HG03060 (cell line): ENCODE measurements around the gene OVAAL.

Source experiments
- ATAC-seq: cut with Tn5 transposase; IDR thresholded peaks from one replicate; pipeline ENCODE4 v1.9.1; 2021; ENCODE audit warnings: low read depth, moderate number of reproducible peaks; ENCODE audit not compliant: unreplicated experiment

Gene OVAAL

DNA sequence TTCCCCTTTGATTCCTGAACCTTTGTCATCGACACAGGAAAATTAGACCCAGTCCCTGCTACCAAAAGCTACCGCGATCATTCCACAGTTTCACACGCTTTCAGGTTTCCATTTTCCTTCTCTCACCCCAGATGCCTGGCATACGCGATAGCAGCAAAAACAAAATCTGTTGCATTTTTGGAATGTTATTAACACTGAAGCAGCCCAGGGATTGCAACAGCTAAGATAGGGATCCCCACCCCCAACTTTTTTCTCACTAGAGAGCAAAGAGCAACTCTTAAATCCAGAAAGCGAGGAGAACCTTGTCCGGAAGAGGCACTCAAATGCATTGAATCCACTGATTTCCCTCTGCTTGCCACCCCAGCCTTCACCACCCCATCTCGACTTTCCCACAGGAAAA is 8.9 kb downstream of the OVAAL start:
- no peak for ATAC-seq

DNA sequence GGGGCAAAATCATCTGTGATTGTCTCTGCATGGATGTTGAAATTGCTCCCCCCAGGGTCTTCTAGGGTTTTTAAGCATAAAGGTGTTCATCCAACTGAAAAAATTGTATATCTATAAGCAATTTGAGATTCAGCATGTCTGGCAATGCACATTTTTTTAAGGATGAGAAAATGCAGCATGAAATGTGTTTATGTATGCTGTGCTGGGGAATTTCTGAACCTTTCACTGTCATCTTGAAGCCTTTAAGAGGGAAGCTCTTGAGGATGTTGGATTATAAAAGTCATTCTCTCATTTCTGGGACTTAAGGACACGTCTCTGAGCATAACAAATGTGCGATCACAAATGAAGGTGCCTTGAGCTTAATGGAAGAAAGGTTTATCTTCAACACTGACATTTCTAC is 9.4 kb downstream of the OVAAL start:
- no peak for ATAC-seq

DNA sequence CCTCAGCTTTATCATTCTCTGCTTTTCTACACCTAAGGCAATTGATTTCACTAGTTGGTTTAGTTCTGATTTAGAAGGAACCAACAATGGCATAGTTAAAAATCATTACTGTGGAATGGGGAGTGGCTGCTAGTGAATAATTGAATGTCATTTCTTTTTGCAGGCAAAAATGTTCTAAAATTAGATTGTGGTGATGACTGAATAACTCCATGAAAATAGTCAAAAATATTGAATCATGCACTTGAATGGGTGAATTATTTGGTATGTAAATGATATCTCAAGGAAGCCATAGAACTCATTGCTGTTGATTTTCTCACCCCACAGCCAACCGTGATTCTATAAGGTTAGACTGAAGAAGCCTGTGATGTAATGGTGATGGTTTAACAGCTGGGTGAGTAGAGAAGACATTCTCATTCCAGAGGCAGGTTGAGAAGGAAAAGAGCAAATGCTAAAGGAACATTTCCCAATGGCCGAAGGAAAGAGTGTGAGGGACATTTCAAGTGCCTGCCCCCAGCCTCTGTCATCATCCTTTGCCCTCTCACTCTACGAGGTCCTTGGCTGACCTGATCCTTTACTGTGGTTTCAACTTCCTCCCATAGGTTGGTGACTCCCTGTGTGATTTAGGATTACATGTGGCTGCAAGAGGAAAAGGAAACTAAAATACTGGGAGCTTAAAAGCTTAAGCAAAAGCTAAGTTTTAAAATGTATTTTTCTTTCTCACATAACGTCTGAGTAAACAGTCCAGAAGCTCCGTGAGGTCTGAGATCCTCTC is 12.5 kb downstream of the OVAAL start:
- ATAC-seq, result no peak

DNA sequence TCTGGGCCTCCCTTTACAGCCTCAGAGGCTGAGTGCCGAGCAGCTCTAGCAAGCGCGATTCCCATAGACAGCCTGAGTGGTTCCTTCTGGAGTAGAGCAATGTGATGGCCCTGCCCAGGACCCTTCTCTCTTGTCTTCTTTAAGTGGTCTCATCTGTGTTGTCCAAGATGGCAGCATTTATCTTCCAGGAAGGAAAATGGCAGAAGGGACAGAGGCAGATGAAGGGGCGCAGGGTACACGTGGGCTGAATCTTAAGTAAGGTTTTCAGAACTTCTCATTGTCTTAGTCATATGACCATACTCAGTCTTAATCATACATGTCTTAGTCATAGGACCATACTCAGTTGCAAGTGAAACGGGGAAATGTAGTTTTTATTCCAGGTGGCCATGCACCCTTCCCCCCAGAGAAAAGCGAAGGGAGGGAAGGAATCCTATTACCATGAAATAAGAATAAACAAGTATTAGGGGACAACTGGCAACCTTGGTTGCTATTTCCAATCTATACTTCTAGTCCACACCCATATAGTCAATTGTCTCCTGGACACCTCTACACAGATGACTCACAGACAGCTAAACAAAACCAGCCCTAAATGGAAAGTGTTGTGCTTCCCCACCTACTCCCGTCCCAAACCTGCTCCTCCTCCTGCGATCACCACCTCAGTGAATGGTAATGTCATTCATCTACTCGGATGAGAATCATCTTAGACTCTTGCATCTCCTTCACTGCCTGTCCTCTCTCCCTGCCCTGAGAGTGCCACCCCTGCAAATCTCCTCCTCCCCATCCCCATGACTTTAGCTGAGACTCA is 13.3 kb downstream of the OVAAL start:
- ATAC-seq, result no peak

DNA sequence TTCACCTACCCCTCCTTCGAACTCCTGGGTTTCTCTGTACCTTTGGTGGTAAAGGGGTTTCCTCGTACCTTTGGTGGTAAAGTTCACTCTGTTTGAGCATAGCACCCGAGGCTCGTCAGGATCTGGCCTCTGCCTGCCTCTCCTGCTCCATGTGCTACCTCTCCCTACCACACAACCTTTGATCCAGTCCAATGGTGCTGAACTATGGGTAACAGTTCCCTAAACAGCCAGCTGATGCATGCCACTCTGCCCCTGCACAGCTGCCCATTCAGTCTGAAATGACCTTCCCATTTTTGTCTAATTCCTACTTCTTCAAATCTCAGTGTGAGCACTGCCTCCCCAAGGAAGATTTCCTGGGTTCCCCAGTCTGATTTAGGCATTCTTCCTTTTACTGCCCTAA is 14.0 kb downstream of the OVAAL start:
- no peak for ATAC-seq

DNA sequence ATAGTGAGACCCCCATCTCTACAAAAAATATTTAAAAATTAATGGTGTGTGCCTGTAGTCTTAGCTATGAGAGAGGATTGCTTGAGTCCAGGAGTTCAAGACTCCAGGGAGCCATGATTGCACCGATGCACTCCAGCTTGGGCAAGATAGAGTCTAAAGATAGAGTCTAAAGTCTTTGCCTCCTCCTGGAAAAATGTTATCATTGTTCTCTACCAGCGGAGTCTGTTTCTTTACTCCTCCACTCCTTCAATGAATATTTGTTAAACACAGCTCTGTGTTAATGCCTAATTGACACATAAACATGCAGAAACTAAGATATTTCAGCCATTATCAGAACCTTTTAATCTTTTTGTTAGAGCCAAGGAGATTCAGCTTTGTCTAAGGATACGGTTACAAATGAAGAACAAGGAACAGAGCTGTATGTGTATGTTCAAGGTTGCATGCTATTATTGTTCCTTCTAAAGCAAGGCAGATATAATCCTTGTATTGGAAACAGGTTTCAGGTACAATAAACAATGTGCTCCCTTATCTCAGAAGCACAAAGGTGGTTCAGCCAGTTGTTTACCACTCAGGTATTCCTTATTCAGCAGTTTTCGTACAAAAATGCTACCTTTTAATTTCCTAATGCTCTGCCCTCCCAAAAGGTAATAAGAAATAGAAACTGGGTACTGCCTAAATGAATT is 15.4 kb downstream of the OVAAL start:
- ATAC-seq, result no peak

DNA sequence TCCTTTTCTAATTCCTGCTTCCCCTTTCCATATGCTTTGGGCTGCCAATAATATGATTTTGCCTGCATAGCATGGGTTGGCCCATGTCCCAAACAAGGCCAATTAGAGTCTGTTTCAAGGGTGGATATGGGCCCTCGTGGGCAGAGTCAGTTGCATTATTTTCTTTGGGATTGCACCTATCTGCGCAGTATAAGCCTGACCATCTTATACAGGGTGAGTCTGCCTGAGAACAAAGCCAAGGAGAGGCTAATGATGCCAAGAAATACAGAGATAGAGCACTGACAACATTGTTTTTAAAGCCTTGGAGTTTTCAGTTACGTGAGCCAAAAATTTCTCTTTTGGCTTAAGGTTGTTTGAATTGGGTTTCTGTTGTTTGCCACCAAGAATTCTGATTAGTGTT is 18.6 kb downstream of the OVAAL start:
- no peak for ATAC-seq

DNA sequence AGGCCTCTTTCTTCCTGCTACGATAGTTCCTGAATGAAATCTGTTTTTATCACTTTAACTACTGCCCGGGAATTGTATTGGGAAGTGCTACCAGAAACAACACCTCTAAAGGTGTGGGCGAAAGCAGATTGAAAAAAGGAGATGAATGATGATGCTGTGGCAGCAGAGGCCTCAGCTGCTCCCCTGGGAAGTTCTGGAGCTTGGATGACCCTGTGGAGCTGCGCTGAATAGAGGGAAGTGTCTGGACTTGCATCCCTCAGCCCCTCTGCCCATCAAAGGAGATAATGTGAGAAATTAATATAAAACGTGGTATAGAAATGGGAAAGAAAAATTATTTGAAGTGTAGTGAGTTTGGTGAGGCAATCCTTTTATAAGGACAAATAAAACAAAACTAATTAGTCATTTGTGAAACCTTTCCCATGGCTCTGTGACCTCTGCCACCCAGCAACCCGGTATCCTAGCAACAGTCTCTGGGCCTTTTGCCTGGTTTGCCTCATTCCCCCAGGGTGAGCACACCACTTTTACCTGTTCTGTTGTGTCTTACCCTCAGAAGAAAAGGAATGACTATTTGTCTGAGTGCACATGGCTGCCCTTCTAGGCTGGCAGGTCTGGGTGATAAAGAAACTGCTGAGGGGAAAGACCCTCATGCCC is 21.3 kb downstream of the OVAAL start:
- ATAC-seq, result no peak

DNA sequence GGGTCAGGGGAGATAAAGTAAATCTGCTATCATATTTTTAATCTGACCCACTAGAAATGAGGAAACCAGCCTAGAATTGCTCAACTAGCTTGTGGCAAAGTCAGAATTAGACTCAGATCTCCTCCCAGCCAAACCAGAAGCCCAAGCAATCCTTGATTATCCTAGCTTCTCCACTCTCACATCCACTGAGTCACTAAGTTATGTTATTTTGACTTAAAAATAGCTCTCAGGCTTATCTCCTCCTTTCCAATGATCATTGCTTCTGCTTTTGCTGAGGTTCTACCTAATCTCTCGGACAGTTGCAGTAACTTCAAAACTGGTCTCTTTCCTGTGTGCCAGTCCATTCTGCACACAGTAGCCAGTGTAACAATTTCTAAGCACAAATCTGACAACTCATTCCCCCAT is 22.9 kb downstream of the OVAAL start:
- no peak for ATAC-seq

DNA sequence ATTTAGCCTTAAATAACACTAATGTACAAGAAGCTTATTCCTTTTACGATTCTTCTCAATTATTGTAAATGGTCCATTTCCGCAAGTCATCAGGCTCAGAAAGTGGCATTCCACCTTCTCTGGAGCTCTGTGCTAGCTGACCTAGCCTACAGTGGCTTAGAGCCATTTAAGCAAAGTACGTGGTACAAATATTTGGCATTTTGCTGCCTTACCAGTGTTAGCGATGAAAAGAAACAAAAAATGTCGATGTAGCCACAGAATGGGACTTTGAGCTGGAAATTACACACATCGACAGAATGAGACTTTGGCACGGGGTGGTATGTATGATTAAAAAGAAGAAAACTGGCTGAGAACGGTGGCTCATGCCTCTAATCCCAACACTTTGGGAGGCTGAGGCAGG is 26.1 kb downstream of the OVAAL start:
- ATAC-seq, result no peak

DNA sequence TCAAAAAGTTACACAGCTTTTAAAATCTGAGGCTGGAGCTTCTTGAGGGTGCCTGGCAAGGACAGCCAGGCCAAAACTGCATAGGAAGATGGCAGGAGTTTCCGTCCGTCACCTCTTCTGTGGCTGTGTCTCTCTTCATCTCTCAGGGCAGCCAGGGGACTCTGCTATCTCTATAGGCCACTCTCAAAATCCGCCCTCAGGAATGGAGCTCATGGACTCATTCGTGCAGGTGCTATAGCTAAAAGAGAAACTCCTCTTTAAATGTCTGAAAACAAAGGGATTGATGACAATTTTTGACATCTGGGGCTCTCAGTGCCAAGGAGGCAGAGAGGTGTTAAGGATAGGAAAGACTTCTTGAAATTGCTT is 27.2 kb downstream of the OVAAL start:
- ATAC-seq, result no peak

DNA sequence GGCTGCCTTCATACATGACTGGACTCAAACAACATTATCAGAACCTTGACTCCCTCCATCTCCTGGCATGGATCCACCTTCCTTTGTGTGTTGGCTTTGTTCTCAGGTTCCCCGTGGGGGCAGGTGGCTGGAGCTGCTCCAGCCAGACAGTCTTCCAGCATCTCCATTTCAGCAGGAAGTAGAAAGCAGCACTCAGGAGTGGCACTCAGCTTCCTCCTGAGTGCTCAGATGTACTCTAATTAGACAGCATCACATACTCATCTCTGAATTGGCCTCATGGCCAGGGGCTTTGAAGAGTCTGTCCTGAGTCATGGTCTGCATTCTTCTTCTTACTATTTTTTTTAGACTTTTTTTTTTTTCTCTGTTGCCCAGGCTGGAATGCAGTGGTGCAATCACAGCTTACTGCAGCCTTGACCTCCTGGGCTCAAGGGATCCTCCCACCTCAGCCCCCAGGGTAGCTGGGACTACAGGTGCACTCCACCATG is 27.9 kb downstream of the OVAAL start:
- no peak for ATAC-seq

DNA sequence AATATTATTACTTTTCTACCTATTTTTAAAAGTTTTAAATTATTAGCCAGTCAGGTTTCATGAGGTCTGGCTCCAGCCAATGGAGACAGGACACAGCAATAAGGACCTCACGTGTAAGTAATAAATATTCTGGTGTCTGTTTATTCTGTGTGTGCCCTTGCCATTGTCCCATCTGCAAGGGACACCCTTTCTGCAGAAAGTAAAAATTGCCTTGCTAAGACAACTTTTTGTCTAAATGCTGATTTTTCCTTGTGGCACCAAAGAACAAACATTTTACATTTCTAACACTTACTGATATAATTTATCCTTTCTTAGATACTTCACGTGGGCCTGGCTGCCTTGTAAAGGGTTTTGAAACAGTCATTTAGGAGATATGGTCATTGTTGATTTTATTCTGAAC is 29.4 kb downstream of the OVAAL start:
- ATAC-seq, result no peak

DNA sequence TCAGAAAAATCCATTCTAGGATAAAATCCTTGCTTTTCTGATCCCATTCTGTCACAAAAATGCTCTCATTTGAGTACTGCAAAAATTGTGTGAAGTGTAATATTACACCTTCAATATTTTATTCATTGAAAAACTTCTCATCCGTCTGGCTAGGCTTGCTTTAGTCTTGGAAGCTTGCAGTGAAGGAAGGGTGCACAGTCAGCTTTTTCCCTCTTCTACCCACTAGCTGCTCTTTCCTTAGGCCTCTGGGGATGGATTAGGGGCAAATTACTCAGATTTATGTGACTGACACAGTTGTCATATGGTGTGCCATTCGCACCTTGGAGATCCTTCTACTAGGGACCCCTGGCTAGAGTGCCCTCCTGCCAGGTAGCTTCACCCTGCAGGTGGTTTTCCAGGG is 32.1 kb downstream of the OVAAL start:
- ATAC-seq, result no peak

DNA sequence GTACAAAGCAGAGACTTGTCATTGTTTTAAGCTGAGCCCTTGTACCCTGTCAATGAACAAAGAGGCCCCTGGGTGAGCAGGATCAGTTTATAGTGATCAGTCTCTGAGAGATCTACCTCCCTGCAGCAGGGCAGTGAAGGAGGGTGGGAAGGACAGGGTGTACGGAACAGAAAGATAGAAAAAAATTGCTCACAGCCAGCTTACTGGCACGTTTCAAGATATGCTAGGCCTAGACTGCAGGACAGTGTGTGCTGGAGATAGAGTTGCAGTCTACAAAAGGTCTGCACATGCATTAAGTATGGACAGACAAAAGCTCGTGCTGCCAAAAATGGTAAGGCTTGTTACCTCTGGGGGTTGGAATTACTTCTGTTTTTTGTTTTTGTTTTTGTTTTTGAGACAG is 34.6 kb downstream of the OVAAL start:
- ATAC-seq, result no peak

DNA sequence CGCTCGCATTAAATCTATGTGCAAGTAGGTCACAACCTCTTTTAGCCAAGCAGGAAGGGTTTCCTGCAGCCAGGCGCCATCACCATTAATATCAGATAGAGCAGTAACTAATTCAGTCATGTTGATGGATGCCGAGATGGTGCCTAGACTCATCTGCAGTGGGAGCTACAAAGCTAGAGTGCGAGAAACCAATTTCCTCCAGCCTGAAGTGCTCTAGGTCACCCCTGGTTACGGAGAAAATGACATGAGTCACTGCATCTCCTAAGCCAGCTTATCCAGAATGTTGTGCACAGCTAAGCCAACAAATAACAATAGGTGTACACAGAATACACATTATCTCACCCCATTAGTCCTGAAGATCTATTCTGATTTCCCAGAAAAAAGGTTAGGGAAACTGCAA is 36.0 kb downstream of the OVAAL start:
- no peak for ATAC-seq

DNA sequence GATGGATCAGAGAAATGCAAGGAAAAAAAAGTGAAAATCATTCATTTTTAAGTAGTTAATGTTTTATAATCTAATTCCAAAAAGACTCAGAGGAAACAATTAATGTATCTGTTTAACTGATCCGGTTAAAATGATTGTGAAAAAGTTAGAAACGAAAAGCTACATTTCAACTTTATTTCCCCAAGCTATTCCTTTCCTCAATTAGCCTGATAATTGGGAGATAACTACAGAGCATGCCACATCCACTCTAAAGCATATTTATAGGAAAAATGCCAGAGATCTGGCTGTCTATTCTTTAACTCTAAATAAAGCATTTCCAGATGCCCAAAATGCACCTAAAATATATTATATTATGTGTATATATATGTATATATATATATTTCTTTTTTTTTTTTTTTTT is 37.2 kb downstream of the OVAAL start:
- ATAC-seq, result no peak

DNA sequence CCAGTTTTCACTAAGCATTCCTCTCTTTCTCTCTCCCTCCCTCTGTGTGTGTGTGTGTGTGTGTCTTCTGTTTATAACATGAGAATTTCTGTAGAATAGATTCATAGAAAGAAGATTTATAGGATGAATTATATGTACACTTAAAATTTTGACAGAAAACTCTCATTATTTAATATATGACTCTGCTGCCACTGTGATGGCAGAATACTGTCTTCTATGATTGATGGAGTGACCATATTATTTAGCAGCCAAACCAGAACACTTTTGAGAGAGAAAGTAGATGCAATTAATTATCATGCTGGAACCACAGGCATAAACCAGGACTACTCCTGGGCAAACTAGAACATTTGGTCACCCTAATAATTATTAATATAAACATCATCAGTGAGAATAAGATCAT is 38.8 kb downstream of the OVAAL start:
- no peak for ATAC-seq

DNA sequence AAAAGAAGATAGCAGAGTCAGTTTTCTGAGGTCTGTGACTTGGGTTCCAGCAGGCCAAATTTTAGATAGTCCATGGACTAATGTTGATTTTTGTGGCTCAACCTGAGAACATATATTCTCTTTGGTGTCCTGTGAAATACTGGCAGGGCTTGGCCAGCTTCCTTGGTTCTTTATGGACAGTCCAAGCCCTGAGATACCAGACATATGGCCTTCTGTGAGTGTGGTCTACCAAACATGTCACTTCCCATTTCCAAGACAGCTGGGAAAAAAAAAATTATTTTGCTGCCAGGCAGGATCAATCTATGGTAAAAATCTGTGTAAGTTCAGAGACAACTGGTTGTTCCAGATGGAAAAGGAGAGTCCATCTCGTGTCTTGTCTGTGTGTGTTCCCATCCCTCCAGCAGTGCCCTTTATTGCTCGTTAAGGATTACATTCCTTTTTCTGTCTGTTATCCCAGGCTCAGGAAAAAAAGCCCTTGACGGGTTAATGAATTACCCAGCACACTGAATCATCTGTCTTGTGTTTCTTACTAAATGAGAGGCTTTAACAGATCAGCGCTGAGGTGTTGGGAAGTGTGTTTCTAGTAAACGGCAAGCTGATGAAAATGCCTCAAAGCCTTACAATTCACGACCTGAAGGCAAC is 39.7 kb downstream of the OVAAL start:
- no peak for ATAC-seq

DNA sequence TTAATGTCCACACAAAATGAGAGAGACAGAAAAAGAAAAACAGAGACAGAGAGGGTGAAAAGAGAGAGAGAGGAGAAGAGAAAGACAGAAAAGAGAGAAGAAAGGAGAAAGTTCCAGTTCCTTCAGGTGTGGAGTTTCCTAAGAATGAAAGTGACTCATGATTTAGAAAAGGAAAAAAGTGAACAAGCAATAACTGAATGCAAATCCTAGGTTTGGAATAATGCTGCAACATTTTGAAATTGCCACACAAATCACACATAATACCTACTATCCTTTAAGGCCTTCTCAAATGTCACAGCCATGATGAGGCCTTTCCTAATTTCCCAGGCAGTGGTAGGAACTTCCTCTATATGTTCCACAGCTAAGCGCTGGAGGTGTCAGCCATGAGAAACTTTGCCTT is 41.6 kb downstream of the OVAAL start:
- ATAC-seq, result no peak

DNA sequence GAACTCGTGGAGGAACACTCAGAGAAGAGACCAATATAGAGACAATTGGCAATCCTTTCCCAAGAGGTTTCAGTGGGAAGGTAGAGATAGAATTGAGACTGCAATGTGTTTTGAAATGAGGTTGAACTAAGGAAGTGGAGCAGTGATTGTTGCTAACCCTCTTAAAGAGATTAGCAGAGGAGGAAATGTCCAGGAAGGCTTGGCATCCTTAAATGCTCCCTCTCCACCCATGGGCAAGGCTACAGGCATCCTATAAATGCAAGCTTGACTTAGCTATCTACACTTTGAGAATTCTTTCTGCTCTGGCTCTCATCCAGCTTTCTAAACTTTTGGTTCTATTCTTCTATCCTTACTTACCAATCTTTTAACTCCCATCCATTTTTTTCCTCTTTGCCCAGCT is 42.7 kb downstream of the OVAAL start:
- no peak for ATAC-seq
